K562 (cell line): Measurements from ENCODE around the gene TBC1D26. TPM values are rescaled to one million over a fixed set of nuclear protein-coding genes. Genes with fewer than 3 reads are reported as not detected.
"Not testable (repeated sequence)": the region's sequence is repeated elsewhere in the genome, so short reads cannot be mapped to it uniquely, and the experiment has no call there.

Experiments
- ATAC-seq: fragments of 200-7000 bp; cut with Tn5 transposase; 3 replicates; pipeline ENCODE4 v1.9.1; 2020; ENCODE audit warnings: moderate library complexity
- BruUV-seq: library from RNA; stranded (reverse); fragments of 400-500 nt; replicated peaks from 2 replicates; lab custom pipeline; 2021; lab: Mats Ljungman, UMichigan
- CTCF ChIA-PET: fragments of 300-600 bp; formaldehyde crosslinking; extraction: SDS; loops from one replicate; lab custom pipeline; 2021; ENCODE audit warnings: low intra/inter-chr PET ratio; lab: Yijun Ruan, JAX
- POLR2A ChIA-PET: fragments of 300-600, 350-650 bp; sonication (Branson Sonifier 250); formaldehyde crosslinking; extraction: SDS; loops from one replicate; lab custom pipeline; 2021; ENCODE audit warnings: antibody characterized with exemption, inconsistent platforms; lab: Yijun Ruan, JAX
- DNase-seq, 4 experiments: peaks; one replicate each; pipeline versions ENCODE4 v3.0.0 to v3.0.0-alpha.2; 2011 to 2018; ENCODE audit warnings: low spot score in 3 of 4, mixed read lengths in 3 of 4; ENCODE audit errors: extremely low read depth in 1 of 4
- FAIRE-seq: peaks from 2 replicates; lab custom pipeline; 2011; peaks lifted over from hg19 to GRCh38; lab: Jason Lieb, UNC
- H2AFZ ChIP-seq: 2 replicates; pipeline ENCODE4 v1.6.0; 2011; ENCODE audit warnings: low read depth, low read length, control low read depth, inconsistent platforms
- H3K27ac ChIP-seq: fragments of 200-600 bp; 3 replicates; pipeline ENCODE4 v1.8.0; 2011; ENCODE audit warnings: low read depth, mild to moderate bottlenecking, control low read depth, inconsistent platforms, low read length, moderate library complexity, mixed read lengths; ENCODE audit errors: extremely low read depth
- H3K27me3 ChIP-seq, 2 experiments: fragments of 300-600 bp in 1 of 2; 2 replicates in 1 of 2; 3 replicates in 1 of 2; pipeline versions ENCODE4 v1.6.0 to v1.8.0; 2011; ENCODE audit warnings: inconsistent platforms in 2 of 2, low read length in 2 of 2, mild to moderate bottlenecking in 1 of 2, mixed read lengths in 1 of 2, moderate library complexity in 1 of 2; ENCODE audit not compliant: control insufficient read depth in 2 of 2, insufficient read depth in 2 of 2
- H3K36me3 ChIP-seq: fragments of 300-600 bp; 3 replicates; pipeline ENCODE4 v1.8.0; 2011; ENCODE audit warnings: mild to moderate bottlenecking, low read length, inconsistent platforms; ENCODE audit not compliant: control insufficient read depth, insufficient read depth
- H3K4me1 ChIP-seq, 2 experiments: fragments of 200-600 bp in 1 of 2; replicated peaks in 1 of 2; 2 replicates in 1 of 2; 3 replicates in 1 of 2; pipeline versions ENCODE4 v1.5.1 to v1.8.0; 2011; ENCODE audit warnings: inconsistent platforms in 2 of 2, low read length in 2 of 2, mild to moderate bottlenecking in 1 of 2, mixed read lengths in 1 of 2, moderate library complexity in 1 of 2; ENCODE audit not compliant: control insufficient read depth in 2 of 2, insufficient read depth in 2 of 2
- H3K4me2 ChIP-seq: 2 replicates; pipeline ENCODE4 v1.6.1; 2011; ENCODE audit warnings: low read length, control low read depth, inconsistent platforms, mixed read lengths; ENCODE audit not compliant: insufficient read depth
- H3K4me3 ChIP-seq: fragments of 200-600 bp; sonication (generic), shearing (Covaris generic); 2 replicates; pipeline ENCODE4 v1.5.1; 2016; ENCODE audit warnings: control low read depth, inconsistent platforms
- H3K79me2 ChIP-seq: fragments of 200-600 bp; 3 replicates; pipeline ENCODE4 v1.8.0; 2011; ENCODE audit warnings: low read length, inconsistent platforms; ENCODE audit not compliant: control insufficient read depth, insufficient read depth
- H3K9ac ChIP-seq, 2 experiments: 2 replicates each; pipeline versions ENCODE4 v1.6.0 to v1.6.1; 2011; ENCODE audit warnings: low read depth in 2 of 2, low read length in 2 of 2, control low read depth in 1 of 2, inconsistent platforms in 1 of 2, mild to moderate bottlenecking in 1 of 2, mixed read lengths in 1 of 2; ENCODE audit not compliant: insufficient read depth in 1 of 2
- H3K9me1 ChIP-seq: one replicate; pipeline ENCODE4 v1.6.0; 2011; ENCODE audit warnings: inconsistent platforms, mild to moderate bottlenecking, low read length, moderate library complexity; ENCODE audit not compliant: control insufficient read depth, insufficient read depth
- H3K9me3 ChIP-seq: replicated peaks from 2 replicates; pipeline ENCODE4 v1.5.1; 2011; ENCODE audit warnings: low read depth, low read length, inconsistent platforms; ENCODE audit not compliant: control insufficient read depth, insufficient read depth
- H4K20me1 ChIP-seq: replicated peaks from 2 replicates; pipeline ENCODE4 v1.6.1; 2011; ENCODE audit warnings: low read length, inconsistent platforms, mixed read lengths; ENCODE audit not compliant: control insufficient read depth, insufficient read depth
- TRIM24 ChIP-seq, 2 experiments: fragments of 450-650 bp; IDR thresholded peaks; 2 replicates each; pipeline ENCODE4 v1.6.1; 2016
- TRIM28 ChIP-seq: fragments of 450-650 bp; IDR thresholded peaks from 2 replicates; pipeline ENCODE4 v1.6.1; 2017
- ZNF274 ChIP-seq: IDR thresholded peaks from 2 replicates; pipeline ENCODE4 v1.6.1; 2011; ENCODE audit warnings: low read depth, mild to moderate bottlenecking, low read length, moderate library complexity, borderline replicate concordance
- ZNF280A ChIP-seq: fragments of 450-650 bp; IDR thresholded peaks from 2 replicates; pipeline ENCODE4 v1.6.1; 2018; ENCODE audit warnings: mild to moderate bottlenecking, low read depth; ENCODE audit not compliant: partially characterized antibody
- ZNF75A ChIP-seq: fragments of 450-650 bp; formaldehyde crosslinking; IDR thresholded peaks from 2 replicates; pipeline ENCODE4 v1.4.0; 2020; ENCODE audit warnings: mild to moderate bottlenecking
- WGBS: fragments of 100-300 bp; shearing (Covaris generic); methylation state at CpG from one replicate; pipeline ENCODE4 v1.1.6; 2016; ENCODE audit warnings: low coverage, mixed read lengths; ENCODE audit not compliant: insufficient coverage; ENCODE audit errors: missing lambda C conversion rate; 5-methylcytosine and 5-hydroxymethylcytosine counted together
- in situ Hi-C: fragments of 300-500 bp; cut with MboI; formaldehyde crosslinking; loops from 4 replicates; pipeline ENCODE4 v1.15.0; 2018; ENCODE audit warnings: inconsistent platforms, mixed read lengths
- intact Hi-C: fragments of 100-400 bp; cut with micrococcal nuclease; formaldehyde crosslinking; loops from 2 replicates; pipeline ENCODE4 v1.14.2; 2022
- polyA plus RNA-seq, 8 experiments: library from polyadenylated mRNA; depleted of rRNA in 4 of 8; stranded (reverse) in 5 of 8; unstranded in 3 of 8; fragments of >200 nt; fragmentation: Nextera tagmentation in 2 of 8; fragmentation: Illumina TruSeq in 1 of 8; extraction: Ambion mirVana in 2 of 8; extraction: Trizol in 1 of 8; gene quantifications; 2 replicates each; pipeline versions ENCODE4 v1.2.1 to v1.2.3, GENCODE V29; 2011 to 2014; ENCODE audit warnings: inconsistent platforms in 1 of 8, missing spikeins in 1 of 8
- total RNA-seq, 7 experiments: library from RNA; depleted of rRNA in 6 of 7; stranded (reverse); fragments of >200 nt in 6 of 7; fragmentation: Illumina TruSeq in 2 of 7; extraction: Trizol in 2 of 7; gene quantifications; 2 replicates each; pipeline versions ENCODE4 v1.2.1 to v1.2.3, GENCODE V29; 2011 to 2021; ENCODE audit warnings: low replicate concordance in 1 of 7

Gene TBC1D26
- total and polyA plus RNA-seq, 9 of the 15 experiments (the other 6 are each of a cell fraction or from before 2014, with no cell fraction given) = 0.08 TPM; not detected in 8

- H4K20me1 ChIP-seq, in situ Hi-C loops, H3K4me2 ChIP-seq, H3K9me1 ChIP-seq, DNase-seq, H2AFZ ChIP-seq, intact Hi-C loops, H3K36me3 ChIP-seq, H3K27ac ChIP-seq, H3K27me3 ChIP-seq, BruUV-seq, H3K9ac ChIP-seq, H3K4me3 ChIP-seq, CTCF ChIA-PET, POLR2A ChIA-PET, ATAC-seq, H3K9me3 ChIP-seq, H3K79me2 ChIP-seq, H3K4me1 ChIP-seq: not testable (repeated sequence)
- FAIRE-seq = peak; percentile 63
- WGBS = 73% methylated on average over 7 of the region's 11 CpGs
- TF ChIP-seq ZNF280A = peak; percentile 68
- peak in 1 of 2 experiments; percentile 36; a peak in 1 of 4 replicates for TF ChIP-seq TRIM24 (IDR thresholded peaks at IDR 0.05)
- TF ChIP-seq TRIM28 = peak; percentile 91
- TF ChIP-seq ZNF75A (CRISPR knock-in tag) = peak; percentile 97
- peak; percentile 94 for TF ChIP-seq ZNF274
Measured at GRCh38 chr17:15716601-15717563, 15.2 kb upstream of the TBC1D26 start.

DNA sequence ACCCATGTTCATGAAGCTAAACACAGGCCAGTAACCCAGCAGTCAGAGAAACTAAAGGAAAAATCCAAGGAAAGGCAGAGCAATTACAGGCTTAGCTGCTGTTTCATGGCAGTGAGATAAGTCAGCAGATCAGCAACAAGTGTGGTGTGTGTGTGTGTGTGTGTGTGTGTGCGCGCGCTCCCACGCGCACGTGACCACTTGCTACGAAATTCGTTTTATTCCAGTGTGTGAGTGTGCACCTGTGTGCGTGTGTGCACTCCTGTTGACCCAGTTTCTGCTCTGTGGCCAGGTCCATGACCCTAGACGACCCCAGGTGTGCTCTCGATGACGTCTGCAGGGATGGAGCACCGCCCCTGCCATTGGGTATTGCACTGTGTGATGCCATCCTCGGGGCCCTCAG is 1.5 kb upstream of the TBC1D26 start:
- H3K9ac ChIP-seq, H3K4me1 ChIP-seq, H3K4me2 ChIP-seq, H3K79me2 ChIP-seq, DNase-seq, H3K9me1 ChIP-seq, ATAC-seq, H2AFZ ChIP-seq, POLR2A ChIA-PET, FAIRE-seq, H4K20me1 ChIP-seq, CTCF ChIA-PET, in situ Hi-C loops, H3K9me3 ChIP-seq, BruUV-seq, H3K27me3 ChIP-seq, H3K36me3 ChIP-seq, H3K27ac ChIP-seq, H3K4me3 ChIP-seq, intact Hi-C loops: not testable (repeated sequence)
- WGBS = 10% methylated on average over 5 of the region's 14 CpGs

DNA sequence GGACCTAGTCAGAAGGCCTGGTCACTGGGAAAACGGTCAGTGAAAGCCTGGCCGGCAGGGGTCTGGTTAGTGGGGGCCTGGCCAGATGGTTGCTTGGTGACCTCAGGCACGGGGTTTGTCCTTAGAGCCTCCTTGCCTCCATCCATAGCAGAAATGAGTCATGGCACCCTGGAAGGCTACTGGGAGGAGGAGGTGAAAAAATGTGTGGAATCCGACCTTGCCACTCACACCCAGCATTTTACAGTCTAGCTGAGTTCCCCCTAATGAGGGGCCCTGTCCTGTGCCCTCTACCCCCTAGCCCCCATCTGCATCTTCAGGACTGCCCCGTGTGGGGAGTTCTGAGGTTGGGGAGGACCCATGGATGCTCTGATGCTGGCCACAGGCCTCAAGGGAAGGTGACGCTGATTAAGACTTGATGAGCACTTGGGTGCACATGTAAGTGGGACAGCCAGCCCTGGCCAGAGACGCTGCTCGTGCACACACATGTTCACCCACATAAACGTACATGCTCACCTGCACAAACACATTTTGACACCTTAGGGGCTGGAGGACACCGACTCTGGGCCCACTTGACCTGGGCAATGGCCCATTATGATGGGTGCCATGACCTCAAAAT is 1.2 kb downstream of the TBC1D26 start:
- DNase-seq, H3K79me2 ChIP-seq, H3K27me3 ChIP-seq, in situ Hi-C loops, intact Hi-C loops, H3K27ac ChIP-seq, H4K20me1 ChIP-seq, H3K4me1 ChIP-seq, H3K4me2 ChIP-seq, ATAC-seq, POLR2A ChIA-PET, H3K9ac ChIP-seq, H3K9me1 ChIP-seq, CTCF ChIA-PET, H3K9me3 ChIP-seq, H3K36me3 ChIP-seq, H2AFZ ChIP-seq, BruUV-seq, H3K4me3 ChIP-seq: not testable (repeated sequence)
- 8% methylated on average over 4 of the region's 10 CpGs for WGBS
- peak; percentile 11 for FAIRE-seq
